Glutamatergic neuron (in vitro differentiated cells): Measurements from ENCODE around the gene ETS1. TPM values are rescaled to one million over a fixed set of nuclear protein-coding genes. Genes with fewer than 3 reads are reported as not detected.

Experiments
- DNase-seq: peaks from one replicate; pipeline ENCODE4 v3.0.0; 2022
- H3K27ac Mint-ChIP-seq: one replicate; pipeline ENCODE4 v1.8.0; 2020; ENCODE audit warnings: mild to moderate bottlenecking, mixed read lengths, inconsistent platforms; ENCODE audit not compliant: unreplicated experiment
- H3K27me3 Mint-ChIP-seq: one replicate; pipeline ENCODE4 v1.8.0; 2020; ENCODE audit warnings: mild to moderate bottlenecking, moderate library complexity, mixed read lengths, inconsistent platforms; ENCODE audit not compliant: unreplicated experiment
- H3K36me3 Mint-ChIP-seq: one replicate; pipeline ENCODE4 v1.8.0; 2020; ENCODE audit warnings: mild to moderate bottlenecking, mixed read lengths, inconsistent platforms; ENCODE audit not compliant: unreplicated experiment
- H3K4me1 Mint-ChIP-seq: one replicate; pipeline ENCODE4 v1.8.0; 2020; ENCODE audit warnings: mild to moderate bottlenecking, low read depth, mixed read lengths, inconsistent platforms; ENCODE audit not compliant: unreplicated experiment
- H3K4me3 Mint-ChIP-seq: one replicate; pipeline ENCODE4 v1.8.0; 2020; ENCODE audit warnings: mild to moderate bottlenecking, mixed read lengths, inconsistent platforms; ENCODE audit not compliant: unreplicated experiment
- H3K9me3 Mint-ChIP-seq: one replicate; pipeline ENCODE4 v1.8.0; 2020; ENCODE audit warnings: mild to moderate bottlenecking, moderate library complexity, mixed read lengths, inconsistent platforms; ENCODE audit not compliant: unreplicated experiment
- total RNA-seq: library from RNA; stranded (reverse); fragmentation: NEBNext Ultra II Directional; extraction: Animal tissue kit (Norgen Biotek cat#: 25700); gene quantifications from one replicate; pipeline ENCODE4 v1.2.1, GENCODE V29; 2021; ENCODE audit not compliant: unreplicated experiment
- TF ChIP-seq, protein P1 (sequence below): fragments of 200-600 bp; sonication (generic); IDR thresholded peaks from one replicate; pipeline ENCODE4 v1.5.0; 2021; ENCODE audit not compliant: partially characterized antibody, unreplicated experiment

Gene ETS1
- total RNA-seq, 1 donor from 2014 or later: 1.0 TPM

DNA sequence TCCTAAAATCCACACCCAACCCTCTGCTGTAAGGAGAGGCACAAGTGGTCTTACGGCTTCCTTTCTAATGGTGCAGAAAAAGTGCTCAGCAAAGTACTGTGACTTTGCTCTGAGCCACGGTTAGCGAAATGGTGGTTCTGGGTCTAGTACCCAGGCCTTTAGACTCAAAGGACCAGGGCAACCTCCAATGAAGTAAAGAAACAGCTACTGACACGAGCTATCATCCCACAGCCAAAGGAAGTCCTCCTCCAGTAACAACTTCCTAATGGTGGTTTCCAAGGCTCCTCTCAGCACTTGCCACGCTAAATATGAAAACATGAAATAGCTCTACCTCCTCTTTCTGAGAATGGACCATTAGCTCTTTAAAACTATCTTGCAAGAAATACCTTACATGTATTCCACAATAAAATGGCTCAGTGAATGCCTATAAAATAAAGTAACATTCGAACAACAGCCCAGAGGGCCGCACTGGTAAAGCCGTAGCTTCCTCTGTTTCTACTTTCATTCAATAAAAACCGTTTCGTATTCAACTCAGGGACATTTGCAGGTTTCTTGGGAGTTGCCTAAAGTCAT, 122.4 kb downstream of the ETS1 start:
- Mint-ChIP-seq H3K36me3 (no peaks in the 10 kb centered on the region), H3K27me3 (peaks cover 1% of the 10 kb centered on the region), H3K4me1 (no peaks in the 10 kb centered on the region), H3K9me3 (peaks cover 5% of the 10 kb centered on the region), H3K27ac (no peak overlapping the region), H3K4me3 (no peak overlapping the region)
- TF ChIP-seq, protein P1, sequence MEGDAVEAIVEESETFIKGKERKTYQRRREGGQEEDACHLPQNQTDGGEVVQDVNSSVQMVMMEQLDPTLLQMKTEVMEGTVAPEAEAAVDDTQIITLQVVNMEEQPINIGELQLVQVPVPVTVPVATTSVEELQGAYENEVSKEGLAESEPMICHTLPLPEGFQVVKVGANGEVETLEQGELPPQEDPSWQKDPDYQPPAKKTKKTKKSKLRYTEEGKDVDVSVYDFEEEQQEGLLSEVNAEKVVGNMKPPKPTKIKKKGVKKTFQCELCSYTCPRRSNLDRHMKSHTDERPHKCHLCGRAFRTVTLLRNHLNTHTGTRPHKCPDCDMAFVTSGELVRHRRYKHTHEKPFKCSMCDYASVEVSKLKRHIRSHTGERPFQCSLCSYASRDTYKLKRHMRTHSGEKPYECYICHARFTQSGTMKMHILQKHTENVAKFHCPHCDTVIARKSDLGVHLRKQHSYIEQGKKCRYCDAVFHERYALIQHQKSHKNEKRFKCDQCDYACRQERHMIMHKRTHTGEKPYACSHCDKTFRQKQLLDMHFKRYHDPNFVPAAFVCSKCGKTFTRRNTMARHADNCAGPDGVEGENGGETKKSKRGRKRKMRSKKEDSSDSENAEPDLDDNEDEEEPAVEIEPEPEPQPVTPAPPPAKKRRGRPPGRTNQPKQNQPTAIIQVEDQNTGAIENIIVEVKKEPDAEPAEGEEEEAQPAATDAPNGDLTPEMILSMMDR: no peak
- DNase-seq: no peak

DNA sequence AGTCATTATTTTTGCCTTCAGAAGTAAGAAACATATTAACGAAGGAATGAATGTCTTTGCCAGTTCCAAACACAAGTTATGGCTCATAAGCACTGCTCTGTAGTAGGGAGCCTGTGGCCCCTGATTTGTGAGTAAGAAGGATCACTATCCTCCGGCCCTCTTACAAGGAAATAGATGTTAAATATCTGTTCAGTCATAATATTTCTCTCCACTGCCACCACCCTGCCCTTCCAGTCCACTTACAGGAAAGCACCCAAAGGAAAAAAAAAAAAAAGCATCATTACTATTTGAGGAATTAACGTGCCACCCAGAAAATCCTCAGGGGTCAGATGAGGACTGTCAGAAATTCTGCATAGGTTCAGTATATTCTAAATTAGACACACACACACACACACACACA, 123.4 kb downstream of the ETS1 start:
- Mint-ChIP-seq H3K4me3 (no peak overlapping the region), H3K36me3 (no peaks in the 10 kb centered on the region)
- DNase-seq: no peak

DNA sequence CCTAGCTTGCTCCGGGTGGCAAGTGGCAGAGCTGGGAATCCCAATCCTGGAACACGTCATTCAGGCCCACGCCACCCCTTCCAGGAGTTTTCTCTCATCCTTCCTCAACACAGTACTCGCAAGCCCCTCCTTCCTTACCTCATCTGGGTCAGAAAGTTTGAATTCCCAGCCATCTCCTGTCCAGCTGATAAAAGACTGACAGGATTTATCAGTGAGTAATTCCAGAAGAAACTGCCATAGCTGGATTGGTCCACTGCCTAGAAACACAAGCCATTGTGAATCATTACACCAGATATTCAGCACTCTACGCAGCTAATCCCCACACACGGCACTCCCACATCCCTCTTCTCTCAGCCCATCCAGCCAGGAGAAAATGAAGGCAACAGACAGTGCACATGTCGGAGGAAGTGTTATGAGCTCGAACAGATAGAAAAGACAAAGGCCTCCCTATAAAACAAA, 124.0 kb downstream of the ETS1 start:
- Mint-ChIP-seq H3K4me1 (no peaks in the 10 kb centered on the region), H3K4me3 (no peak overlapping the region), H3K9me3 (peaks cover 5% of the 10 kb centered on the region), H3K27ac (no peak overlapping the region), H3K27me3 (peaks cover 2% of the 10 kb centered on the region), H3K36me3 (no peaks in the 10 kb centered on the region)
- DNase-seq: no peak
- TF ChIP-seq, protein P1: no peak

More for the DNA sequence above, 123.4 kb downstream of the ETS1 start:
- TF ChIP-seq, protein P1: no peak
- no peaks in the 10 kb centered on the region for H3K4me1 Mint-ChIP-seq
- no peak overlapping the region for H3K27ac Mint-ChIP-seq
- peaks cover 2% of the 10 kb centered on the region for H3K27me3 Mint-ChIP-seq
- peaks cover 5% of the 10 kb centered on the region for H3K9me3 Mint-ChIP-seq

DNA sequence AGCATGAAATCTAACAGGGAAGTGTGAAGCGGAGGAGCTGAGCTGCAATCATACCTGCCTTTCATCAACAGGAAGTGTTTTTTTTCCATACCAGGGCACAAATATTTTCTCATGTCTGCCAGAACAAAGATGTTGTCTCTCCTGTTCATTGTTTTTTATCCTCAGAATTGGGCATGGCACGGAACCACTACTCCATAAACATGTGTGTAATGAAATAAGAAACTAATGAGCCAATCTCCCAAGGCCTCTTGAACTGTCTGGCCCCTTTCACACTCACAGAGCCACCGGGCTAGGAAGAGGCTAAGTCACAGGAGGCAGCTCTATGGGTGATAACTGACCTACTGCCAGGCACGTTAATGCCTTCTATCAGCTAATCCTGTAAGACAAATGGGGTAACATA, 124.4 kb downstream of the ETS1 start:
- H3K9me3 Mint-ChIP-seq: peaks cover 5% of the 10 kb centered on the region
- H3K27ac Mint-ChIP-seq: no peak overlapping the region
- no peaks in the 10 kb centered on the region for H3K4me1 Mint-ChIP-seq
- TF ChIP-seq, protein P1: no peak
- DNase-seq: no peak
- H3K36me3 Mint-ChIP-seq: no peaks in the 10 kb centered on the region
- peaks cover 2% of the 10 kb centered on the region for H3K27me3 Mint-ChIP-seq
- no peak overlapping the region for H3K4me3 Mint-ChIP-seq

DNA sequence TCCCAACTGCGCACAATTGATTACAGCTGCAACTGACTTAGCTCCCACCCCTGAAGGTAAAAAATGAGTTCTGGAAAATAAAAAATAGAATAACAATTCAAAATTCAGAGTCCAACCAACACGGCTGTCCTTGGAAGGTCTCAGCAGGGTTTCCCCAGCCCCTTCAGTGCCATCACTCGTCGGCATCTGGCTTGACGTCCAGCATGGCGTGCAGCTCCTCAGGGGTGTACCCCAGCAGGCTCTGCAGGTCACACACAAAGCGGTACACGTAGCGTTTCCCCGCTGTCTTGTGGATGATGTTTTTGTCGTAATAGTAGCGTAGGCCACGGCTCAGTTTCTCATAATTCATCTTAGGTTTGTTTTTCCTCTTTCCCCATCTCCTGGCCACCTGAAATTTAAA, 125.2 kb downstream of the ETS1 start:
- DNase-seq: no peak
- Mint-ChIP-seq H3K9me3 (peaks cover 5% of the 10 kb centered on the region), H3K4me1 (no peaks in the 10 kb centered on the region), H3K27ac (no peak overlapping the region), H3K27me3 (peaks cover 2% of the 10 kb centered on the region), H3K36me3 (no peaks in the 10 kb centered on the region), H3K4me3 (no peak overlapping the region)
- TF ChIP-seq, protein P1: no peak
